ENCODE data around the gene CATSPERD.

The CATSPERD gene

DNA sequence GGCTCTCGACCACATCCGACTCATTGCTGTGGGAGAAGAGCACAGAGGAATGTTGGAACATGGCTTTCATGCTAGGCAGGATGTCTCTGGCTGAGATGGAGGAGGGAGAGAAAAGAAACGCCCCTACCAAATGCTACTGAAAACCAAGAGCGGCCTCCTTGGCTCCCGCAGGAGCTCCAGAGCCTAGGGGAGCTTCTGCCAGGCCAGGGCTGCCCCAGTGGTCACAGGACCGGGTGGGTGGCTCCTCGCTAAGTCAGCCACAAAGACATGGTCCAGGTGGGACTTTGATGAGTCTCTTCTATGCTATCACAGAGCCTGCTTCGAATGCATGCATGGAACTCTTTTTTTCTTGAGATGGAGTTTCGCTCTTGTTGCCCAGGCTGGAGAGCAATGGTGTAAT, 7.2 kb upstream of the CATSPERD start:
- DNase-seq (ENCODE audit: low read depth), result no peak
- no peak overlapping the region for H3K4me3 ChIP-seq (ENCODE audit: low read depth, low read length)
- TF ChIP-seq POLR2A (IDR thresholded peaks at IDR 0.05; ENCODE audit: extremely low read depth, insufficient read length), result no peak
- TF ChIP-seq, protein P1, sequence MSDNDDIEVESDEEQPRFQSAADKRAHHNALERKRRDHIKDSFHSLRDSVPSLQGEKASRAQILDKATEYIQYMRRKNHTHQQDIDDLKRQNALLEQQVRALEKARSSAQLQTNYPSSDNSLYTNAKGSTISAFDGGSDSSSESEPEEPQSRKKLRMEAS (IDR thresholded peaks at IDR 0.05; ENCODE audit: low read depth, low read length), result no peak

DNA sequence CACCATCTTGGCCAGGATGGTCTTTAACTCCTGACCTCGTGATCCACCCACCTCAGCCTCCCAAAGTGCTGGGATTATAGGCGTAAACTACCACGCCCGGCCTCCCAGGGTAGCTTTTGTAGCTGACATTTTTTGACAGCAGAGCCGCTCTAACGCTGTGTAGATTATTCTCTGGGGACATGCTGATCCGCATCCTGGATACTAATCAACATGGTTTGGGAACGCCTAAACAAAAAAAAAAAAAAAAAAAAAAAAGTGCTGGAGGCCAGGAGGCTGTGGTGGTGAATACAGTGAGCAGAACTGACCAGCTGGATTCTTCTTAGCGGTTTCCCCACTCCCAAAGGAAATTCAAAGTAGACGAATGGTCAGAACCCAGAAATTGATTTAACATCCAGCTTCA, 5.6 kb upstream of the CATSPERD start:
- no peak for DNase-seq (ENCODE audit: low read depth)
- no peak overlapping the region for H3K4me3 ChIP-seq (ENCODE audit: low read depth, low read length)
- TF ChIP-seq POLR2A (IDR thresholded peaks at IDR 0.05; ENCODE audit: extremely low read depth, insufficient read length), result no peak
- TF ChIP-seq, protein P2, sequence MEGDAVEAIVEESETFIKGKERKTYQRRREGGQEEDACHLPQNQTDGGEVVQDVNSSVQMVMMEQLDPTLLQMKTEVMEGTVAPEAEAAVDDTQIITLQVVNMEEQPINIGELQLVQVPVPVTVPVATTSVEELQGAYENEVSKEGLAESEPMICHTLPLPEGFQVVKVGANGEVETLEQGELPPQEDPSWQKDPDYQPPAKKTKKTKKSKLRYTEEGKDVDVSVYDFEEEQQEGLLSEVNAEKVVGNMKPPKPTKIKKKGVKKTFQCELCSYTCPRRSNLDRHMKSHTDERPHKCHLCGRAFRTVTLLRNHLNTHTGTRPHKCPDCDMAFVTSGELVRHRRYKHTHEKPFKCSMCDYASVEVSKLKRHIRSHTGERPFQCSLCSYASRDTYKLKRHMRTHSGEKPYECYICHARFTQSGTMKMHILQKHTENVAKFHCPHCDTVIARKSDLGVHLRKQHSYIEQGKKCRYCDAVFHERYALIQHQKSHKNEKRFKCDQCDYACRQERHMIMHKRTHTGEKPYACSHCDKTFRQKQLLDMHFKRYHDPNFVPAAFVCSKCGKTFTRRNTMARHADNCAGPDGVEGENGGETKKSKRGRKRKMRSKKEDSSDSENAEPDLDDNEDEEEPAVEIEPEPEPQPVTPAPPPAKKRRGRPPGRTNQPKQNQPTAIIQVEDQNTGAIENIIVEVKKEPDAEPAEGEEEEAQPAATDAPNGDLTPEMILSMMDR (IDR thresholded peaks at IDR 0.05; ENCODE audit: low read depth, low read length), result no peak
- TF ChIP-seq, protein P1 (IDR thresholded peaks at IDR 0.05; ENCODE audit: low read depth, low read length), result no peak
- no peak for TF ChIP-seq MYC (IDR thresholded peaks at IDR 0.05; ENCODE audit: low read depth, low read length)

DNA sequence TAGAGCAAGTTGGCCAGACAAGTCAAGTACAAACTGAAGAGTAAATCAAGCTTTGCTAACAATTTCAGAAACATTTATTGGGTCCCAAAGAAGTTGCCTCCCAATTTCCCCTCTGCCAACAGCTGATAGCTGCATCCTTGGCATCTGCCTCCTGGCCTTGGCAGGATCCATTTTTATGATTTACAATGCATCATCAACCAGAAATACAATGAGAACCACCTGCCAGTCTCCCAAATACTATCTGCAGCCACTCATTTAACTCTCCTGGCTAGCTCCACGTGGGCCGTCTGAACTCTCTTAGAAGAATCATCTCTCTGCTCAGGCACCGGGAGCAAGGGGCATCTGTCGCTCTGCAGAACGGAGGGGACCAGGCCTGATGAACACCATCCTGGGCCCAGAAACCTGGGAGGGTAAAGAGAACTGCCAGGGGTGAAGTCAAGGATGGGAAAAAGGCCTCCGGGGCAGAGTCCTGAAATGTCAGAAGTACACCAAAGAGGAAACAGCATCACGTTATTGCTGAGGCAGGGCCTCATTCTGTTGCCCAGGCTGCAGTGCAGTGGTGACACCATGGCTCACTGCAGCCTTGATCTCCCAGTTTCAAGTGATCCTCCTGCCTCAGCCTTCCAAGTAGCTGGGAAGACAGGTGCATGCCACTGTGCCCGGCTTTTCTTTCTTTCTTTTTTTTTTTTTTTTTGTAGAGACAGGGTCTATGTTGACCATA, 3.1 kb upstream of the CATSPERD start:
- H3K4me3 ChIP-seq (ENCODE audit: low read depth, low read length), result peak overlapping the region; percentile 90
- TF ChIP-seq, protein P1 (IDR thresholded peaks at IDR 0.05; ENCODE audit: low read depth, low read length), result no peak
- no peak for TF ChIP-seq POLR2A (IDR thresholded peaks at IDR 0.05; ENCODE audit: extremely low read depth, insufficient read length)
- no peak for TF ChIP-seq MYC (IDR thresholded peaks at IDR 0.05; ENCODE audit: low read depth, low read length)
- TF ChIP-seq, protein P2 (IDR thresholded peaks at IDR 0.05; ENCODE audit: low read depth, low read length), result no peak
- DNase-seq (ENCODE audit: low read depth), result no peak

DNA sequence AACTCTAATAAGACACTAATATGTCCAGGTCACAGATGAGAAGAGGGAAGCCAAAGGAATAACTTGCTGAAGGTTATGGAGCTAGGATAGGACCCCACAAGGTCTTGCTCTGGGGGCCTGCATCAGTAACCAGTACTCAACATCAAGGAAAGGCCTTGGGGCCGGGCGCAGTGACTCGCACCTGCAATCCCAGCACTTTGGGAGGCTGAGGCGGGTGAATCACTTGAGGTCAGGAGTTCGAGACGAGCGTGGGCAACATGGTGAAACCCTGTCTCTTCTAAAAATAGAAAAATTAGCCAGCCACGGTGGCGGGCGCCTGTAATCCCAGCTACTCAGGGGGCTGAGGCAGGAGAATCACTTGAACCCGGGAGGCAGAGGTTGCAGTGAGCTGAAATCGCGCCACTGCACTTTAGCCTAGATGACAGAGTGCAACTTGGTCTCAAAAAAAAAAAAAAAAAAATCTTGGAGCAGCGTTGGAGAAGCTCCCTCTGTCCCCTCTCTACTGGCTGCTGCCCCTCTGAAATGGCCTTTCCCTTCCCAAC, 2.3 kb upstream of the CATSPERD start:
- peak; percentile 20 for DNase-seq (ENCODE audit: low read depth)
- TF ChIP-seq, protein P1 (IDR thresholded peaks at IDR 0.05; ENCODE audit: low read depth, low read length), result no peak
- TF ChIP-seq MYC (IDR thresholded peaks at IDR 0.05; ENCODE audit: low read depth, low read length) (no peak), POLR2A (IDR thresholded peaks at IDR 0.05; ENCODE audit: extremely low read depth, insufficient read length) (no peak)
- TF ChIP-seq, protein P2 (IDR thresholded peaks at IDR 0.05; ENCODE audit: low read depth, low read length), result no peak
- peak overlapping the region; percentile 90 for H3K4me3 ChIP-seq (ENCODE audit: low read depth, low read length)

DNA sequence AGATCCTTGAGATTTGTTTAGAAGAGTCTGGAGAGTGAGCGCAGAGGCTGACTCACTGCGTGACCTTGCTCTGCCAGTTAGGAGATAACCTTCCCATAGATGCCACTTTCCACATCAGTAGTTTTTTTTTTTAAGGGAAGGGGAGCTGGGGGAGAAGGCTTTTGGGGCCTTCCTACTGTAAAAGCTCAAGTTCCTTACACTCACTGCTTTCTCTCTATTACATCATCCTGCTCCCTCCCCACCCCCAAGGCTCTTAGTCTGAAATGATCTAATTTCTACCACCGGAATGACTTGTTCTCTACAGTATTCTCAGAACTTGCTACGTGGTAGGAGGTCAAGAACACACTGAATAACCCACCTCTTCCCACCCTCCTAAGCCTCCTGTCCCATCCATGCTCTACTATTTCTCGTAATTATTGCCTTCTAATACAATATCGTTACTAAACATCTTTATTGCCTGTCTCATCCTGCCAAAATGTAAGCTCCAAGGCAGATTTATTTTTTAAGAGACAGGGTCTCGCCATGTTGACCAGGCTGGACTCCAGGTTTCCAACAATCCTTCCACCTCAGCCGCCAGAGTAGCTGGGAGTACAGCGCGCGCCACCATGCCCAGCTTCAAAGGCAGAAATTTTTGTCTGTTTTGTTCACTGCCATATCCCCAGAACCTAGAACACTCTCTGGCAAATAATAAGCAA, 1.7 kb upstream of the CATSPERD start:
- TF ChIP-seq, protein P2 (IDR thresholded peaks at IDR 0.05; ENCODE audit: low read depth, low read length), result no peak
- TF ChIP-seq POLR2A (IDR thresholded peaks at IDR 0.05; ENCODE audit: extremely low read depth, insufficient read length) (peak; percentile 36), MYC (IDR thresholded peaks at IDR 0.05; ENCODE audit: low read depth, low read length) (peak; percentile 14; the same call in 1 of the 2 replicates)
- TF ChIP-seq, protein P1 (IDR thresholded peaks at IDR 0.05; ENCODE audit: low read depth, low read length), result no peak
- peak; percentile 77 for DNase-seq (ENCODE audit: low read depth)
- peak overlapping the region; percentile 90 for H3K4me3 ChIP-seq (ENCODE audit: low read depth, low read length)
